A549 (cell line): ENCODE results near the gene SLC38A10.

Experiments
- NFE2L2 ChIP-seq: fragments of 150-350 bp; conservative IDR thresholded peaks from 2 replicates; pipeline ENCODE4 v1.6.1; 2014; ENCODE audit warnings: low read length
- POLR2A ChIP-seq: IDR thresholded peaks from 2 replicates; pipeline ENCODE4 v1.6.1; 2012; ENCODE audit warnings: mild to moderate bottlenecking, low read length
- TF ChIP-seq, protein P1 (sequence below): fragments of >200 bp; sonication (Bioruptor Twin); formaldehyde crosslinking; IDR thresholded peaks from 3 replicates; pipeline ENCODE4 v1.5.1; 2016
- TF ChIP-seq, protein P2 (sequence below): IDR thresholded peaks from 2 replicates; pipeline ENCODE4 v1.6.1; 2012

DNA sequence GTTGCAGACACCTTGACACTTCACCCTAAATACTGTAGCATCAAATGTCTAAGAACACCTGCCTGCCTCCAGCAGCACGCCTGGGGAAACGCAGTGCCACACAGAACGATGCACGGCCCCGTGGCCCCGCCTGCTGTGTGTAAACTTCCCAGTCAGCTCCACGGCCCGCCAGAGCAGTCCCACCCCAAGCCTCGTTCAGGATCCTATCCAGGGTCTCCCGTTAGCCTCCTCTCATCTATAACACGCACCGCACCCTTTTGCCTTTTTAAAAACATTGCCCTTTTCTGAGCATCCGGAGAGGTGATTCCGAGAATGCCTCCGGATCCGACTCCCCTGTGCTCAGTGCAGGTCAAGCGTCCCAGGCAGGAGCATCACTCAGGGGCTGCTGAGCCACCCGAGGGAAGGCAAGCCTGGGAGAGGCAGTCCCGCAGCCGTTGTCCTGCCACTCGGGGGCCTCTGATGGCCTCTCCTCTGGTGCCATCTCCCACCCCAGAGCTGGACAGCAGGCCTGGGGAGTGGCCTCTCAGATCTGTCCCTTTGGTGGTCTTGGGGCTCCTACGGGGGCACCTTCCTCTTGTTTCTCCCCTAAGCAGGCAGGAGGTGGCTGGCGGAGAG is 37.9 kb upstream of the SLC38A10 start:
- TF ChIP-seq POLR2A (no peak), NFE2L2 (no peak)
- TF ChIP-seq, protein P1, sequence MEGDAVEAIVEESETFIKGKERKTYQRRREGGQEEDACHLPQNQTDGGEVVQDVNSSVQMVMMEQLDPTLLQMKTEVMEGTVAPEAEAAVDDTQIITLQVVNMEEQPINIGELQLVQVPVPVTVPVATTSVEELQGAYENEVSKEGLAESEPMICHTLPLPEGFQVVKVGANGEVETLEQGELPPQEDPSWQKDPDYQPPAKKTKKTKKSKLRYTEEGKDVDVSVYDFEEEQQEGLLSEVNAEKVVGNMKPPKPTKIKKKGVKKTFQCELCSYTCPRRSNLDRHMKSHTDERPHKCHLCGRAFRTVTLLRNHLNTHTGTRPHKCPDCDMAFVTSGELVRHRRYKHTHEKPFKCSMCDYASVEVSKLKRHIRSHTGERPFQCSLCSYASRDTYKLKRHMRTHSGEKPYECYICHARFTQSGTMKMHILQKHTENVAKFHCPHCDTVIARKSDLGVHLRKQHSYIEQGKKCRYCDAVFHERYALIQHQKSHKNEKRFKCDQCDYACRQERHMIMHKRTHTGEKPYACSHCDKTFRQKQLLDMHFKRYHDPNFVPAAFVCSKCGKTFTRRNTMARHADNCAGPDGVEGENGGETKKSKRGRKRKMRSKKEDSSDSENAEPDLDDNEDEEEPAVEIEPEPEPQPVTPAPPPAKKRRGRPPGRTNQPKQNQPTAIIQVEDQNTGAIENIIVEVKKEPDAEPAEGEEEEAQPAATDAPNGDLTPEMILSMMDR: no peak
- TF ChIP-seq, protein P2, sequence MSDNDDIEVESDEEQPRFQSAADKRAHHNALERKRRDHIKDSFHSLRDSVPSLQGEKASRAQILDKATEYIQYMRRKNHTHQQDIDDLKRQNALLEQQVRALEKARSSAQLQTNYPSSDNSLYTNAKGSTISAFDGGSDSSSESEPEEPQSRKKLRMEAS: no peak
